Hindlimb muscle (tissue), 1 donor: ENCODE results near the gene SUDS3. TPM values are rescaled to one million over a fixed set of nuclear protein-coding genes. Genes with fewer than 3 reads are reported as not detected.
"Not testable (repeated sequence)": the region's sequence is repeated elsewhere in the genome, so short reads cannot be mapped to it uniquely, and the experiment has no call there.

Experiments
- DNase-seq: peaks from one replicate; pipeline ENCODE4 v3.0.0-alpha.2; 2013
- polyA plus RNA-seq: library from polyadenylated mRNA; unstranded; fragments of 120-200 nt; gene quantifications from one replicate; pipeline ENCODE4 v1.2.1, GENCODE V29; 2013; ENCODE audit not compliant: insufficient read length

Gene SUDS3
- polyA plus RNA-seq, 1 donor, result 30.8 TPM

DNA sequence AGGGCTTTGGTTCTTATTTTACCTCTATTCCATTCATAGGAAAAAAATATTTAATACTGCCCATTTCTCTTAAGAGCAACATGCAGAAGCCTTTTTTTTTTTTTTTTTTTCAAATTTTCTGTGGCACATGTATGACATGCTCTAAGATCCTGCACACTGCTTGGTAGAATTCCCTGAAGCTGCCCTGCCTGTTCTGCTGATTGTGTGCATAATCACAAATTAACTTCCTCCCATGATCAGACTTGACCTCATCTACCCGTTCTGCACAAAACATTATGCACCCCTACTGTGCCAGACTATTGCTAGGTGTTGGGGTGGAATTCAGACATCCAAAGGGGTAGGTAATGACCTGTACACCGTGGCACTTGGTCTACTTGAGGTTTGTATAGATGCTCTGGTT, 22.2 kb downstream of the SUDS3 start:
- no peak for DNase-seq

GRCh38 chr12:118398940-118399339, 22.6 kb downstream of the SUDS3 start:
- DNase-seq, result no peak

- no peak for DNase-seq
Measured at GRCh38 chr12:118402251-118402650, 25.9 kb downstream of the SUDS3 start.

- peak; percentile 26 for DNase-seq
Measured at GRCh38 chr12:118404876-118405521, 28.6 kb downstream of the SUDS3 start.

DNA sequence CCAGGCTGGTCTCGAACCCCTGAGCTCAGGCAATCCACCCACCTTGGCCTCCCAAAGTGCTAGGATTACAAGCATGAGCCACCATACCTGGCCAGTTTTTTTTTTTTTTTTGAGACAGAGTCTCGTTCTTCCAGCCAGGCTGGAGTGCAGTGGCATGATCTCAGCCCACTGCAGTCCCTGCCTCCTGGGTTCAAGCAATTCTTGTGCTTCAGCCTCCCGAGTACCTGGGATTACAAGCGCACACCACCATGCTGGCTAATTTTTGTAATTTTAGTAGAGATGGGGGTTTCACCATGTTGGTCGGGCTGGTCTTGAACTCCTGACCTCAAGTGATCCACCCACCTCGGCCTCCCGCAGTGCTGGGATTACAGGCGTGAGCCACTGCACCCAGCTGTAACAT, 31.9 kb downstream of the SUDS3 start:
- not testable (repeated sequence) for DNase-seq

GRCh38 chr12:118409834-118410233, 33.5 kb downstream of the SUDS3 start:
- no peak for DNase-seq

DNA sequence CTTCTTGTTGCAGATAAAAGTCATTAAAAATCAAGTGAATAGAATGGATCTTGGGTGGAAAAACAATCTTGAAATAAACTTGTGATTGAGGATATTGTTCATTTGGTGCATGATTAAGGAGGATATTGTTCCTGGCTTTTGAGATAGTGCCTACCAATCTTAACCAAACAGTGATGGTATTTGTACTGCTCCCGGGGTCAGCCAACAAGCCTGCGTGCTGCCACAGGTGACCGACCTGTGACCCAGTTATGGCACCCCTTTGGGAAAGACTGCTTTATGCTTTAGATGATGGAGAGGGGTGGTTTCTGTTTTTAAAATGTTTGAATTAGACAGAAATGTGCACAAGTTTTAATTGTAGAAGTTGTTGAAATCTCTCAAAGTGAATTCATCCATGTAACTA, 41.6 kb downstream of the SUDS3 start:
- no peak for DNase-seq

DNA sequence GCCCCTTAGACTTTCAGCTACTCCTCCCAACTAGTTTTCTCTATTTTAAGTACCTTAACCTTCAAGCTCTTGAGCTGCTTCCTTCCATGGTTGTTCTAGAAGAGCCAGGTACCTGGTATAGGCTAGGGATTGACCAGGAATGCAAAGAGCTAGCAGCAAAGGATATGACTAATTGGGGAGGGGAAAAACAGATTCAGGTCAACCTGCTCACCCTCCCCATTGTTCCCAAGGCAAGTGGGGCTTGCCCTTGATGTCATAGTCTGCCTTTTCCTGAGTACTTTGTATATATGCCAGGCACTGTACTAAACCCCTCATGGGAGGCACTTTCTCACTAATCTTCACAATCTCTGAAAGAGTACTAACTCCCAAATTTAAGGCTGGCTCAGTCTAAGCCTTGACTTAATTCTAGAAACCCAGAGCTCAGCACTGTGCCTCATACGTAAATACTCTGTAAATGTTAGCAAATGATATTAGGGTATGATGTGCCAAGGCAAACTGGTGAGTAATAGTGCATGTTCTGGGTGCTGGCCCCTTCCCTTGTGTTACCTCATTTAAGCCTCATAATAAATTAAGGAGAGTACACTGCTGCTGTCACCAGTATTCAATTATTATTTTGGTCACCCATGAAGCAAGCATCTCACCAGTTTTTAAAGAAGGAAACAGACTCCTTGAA, 42.2 kb downstream of the SUDS3 start:
- DNase-seq, result no peak

- no peak for DNase-seq
Measured at GRCh38 chr12:118420673-118421072, 44.3 kb downstream of the SUDS3 start.

- DNase-seq, result no peak
Measured at GRCh38 chr12:118424884-118425283, 48.5 kb downstream of the SUDS3 start.

DNA sequence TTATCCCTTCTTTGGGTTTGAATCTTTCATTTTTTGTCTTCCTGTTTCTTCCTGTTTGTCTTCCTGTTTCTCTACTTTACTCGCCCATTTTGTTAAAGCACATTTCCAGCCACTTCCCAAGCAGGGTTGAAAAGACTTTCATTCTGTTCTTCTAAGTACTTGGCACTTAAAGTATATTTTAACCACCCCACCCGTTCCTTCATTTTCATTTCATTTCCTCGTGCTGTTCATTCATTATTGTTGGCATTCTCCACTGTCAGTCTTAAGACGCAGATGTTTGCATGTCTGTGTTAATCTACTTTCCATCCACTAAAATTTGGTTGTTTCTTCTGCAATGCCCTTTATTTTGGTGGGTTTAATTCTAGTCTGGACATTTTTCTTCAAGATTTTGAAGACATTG, 49.0 kb downstream of the SUDS3 start:
- no peak for DNase-seq

DNA sequence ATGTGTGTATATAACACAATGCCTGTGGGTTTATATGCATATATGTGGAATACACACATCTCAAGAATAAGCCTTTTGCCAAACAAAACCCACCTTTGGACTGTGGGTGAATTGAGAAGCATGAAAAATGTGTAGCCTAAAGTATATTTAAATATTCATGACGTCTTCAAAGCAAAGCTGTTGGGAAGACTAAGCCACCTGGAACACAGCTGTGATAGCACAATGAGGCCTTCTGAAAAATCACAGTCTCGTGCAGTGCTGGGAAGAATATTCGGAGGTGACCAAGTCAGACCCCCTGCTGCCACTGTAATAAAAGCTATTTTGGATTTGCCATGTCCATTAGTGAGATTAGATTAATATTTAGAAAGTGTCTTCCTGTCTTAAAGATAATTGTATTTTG, 51.5 kb downstream of the SUDS3 start:
- no peak for DNase-seq

DNA sequence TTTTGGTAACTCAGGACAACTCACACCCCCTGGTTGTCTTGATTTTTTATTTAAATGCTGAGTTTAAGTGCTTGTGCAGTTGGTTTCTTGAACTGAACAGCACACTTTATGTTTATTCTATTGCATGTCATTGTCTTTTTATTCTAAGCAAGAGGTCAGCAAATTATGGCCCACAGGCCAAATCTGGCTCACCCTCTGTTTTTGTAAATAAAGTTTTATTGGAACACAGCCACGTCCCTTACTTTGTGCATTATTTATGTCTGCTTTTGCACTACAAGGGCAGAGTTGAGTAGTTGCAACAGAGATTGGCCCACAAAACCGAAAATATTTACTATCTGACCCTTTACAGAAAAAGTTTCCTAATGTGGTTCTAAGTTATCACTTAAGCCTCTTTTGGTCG, 52.3 kb downstream of the SUDS3 start:
- DNase-seq, result no peak

DNA sequence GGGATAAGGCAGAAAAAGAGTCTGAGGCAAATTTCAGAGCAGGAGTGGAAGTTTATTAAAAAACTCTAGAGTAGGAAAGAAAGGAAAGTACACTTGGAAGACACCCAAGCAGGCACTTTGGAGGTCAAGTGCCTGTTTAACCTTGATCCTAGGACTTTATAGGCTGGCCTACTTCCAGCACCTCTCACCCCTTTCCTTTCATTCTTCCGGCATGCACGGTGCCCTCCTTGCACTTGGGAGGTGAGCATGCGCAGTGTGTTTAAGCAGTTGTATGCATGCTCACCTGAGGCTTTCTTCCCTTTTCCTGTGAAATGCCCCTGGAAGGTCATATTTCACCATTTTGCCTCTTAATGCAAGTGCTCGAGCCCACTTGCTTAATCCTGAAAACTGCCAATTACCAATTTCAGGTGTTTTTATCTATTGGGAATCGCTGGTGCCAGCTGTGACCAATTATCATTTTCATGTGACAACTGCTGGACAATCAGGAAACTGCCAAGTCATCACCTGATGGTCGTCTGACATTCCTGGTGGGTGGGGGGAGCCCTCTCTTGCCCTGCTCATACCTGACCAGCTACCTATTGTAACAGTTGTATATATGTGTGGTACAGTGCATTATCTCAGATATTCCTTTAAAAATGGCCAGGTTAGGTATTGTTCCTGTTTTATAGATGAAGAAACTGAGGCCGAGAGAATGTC, 53.5 kb downstream of the SUDS3 start:
- no peak for DNase-seq

DNA sequence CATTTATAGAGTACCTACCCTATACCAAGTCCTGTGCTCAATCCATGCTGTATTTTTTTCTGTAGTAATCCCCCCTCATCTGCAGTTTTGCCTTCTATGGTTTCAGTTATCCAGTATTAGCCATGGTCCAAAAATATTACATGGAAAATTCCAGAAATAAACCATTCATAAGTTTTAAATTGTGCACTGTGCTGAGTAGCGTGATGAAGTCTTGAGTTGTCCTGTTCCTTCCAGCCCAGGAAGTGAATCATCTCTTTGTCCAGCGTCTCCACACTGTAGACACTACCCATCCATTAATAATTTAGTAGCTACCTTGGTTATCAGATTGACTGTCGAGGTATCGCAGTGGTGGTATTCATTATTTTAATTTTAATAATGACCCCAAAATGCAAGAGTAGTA, 54.2 kb downstream of the SUDS3 start:
- no peak for DNase-seq

DNA sequence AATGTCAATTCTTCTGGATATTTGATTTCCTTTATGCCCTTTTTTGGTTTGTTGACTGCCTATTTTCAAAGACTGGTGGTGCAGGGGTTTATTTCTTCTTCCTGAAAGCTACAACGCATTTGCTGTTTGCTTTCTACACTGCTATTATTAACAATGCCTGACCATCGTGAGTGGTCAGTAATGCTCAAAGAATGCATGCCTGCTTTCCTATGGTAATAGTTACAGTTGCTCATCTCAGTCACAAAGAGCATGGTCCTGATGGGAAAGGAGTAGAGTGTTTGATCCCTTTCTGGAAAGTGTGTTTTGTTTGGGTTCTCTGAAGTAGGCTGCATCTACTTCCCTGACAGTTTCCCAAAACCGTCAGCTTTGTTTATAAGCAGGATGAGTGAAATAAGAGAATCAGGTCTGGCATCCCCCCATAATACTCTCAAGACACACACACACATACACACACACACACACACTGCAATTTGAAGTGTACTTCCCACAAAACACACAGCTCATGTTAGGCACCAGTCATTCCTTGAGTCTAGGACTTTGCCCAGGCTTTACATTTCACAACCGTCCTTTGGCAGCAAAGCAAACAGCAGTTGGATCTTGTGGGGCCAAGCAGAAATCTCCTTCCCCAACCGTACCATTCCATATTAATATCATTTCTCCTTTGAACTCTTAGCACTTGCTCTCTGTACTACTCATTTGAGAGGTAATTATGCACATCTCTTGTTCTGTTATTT, 56.6 kb downstream of the SUDS3 start:
- no peak for DNase-seq

GRCh38 chr12:118436002-118436730, 59.8 kb downstream of the SUDS3 start:
- DNase-seq, result no peak

DNA sequence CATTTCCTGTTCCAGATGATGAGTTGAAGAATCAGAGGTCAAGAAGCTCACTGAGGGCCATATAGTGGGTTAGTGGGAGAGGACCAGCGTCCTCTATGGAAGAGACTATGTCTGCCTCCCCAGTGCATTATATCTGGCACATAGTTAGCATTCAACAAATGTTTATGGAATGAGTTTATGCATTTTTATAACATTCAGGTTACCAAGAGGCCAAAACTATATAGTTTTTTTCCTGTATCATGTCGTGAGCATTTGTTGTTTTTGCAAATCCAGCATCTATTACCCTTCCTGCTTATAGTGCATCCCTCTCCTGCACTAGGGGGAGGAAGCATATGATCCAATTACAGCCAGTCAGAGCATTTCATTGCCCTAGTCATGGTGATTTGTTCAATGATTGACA, 60.6 kb downstream of the SUDS3 start:
- no peak for DNase-seq

DNA sequence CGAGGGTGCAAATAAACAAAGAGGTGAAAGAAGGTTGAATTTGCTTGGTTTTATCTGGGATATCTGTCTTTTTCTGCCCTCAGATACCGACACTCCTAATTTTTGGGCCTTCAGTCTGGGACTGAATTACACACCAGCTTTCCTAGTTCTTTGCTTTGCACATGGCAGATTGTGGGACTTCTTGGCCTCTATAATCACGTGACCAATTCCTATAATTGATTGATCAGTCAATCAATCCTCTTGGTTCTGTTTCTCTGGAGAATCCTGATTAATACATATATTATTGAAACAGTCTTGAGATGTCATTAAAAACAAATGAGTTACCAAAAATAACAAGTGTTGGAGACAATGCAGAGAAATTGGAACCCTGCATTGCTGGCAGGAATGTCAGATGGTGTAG, 62.7 kb downstream of the SUDS3 start:
- no peak for DNase-seq

DNA sequence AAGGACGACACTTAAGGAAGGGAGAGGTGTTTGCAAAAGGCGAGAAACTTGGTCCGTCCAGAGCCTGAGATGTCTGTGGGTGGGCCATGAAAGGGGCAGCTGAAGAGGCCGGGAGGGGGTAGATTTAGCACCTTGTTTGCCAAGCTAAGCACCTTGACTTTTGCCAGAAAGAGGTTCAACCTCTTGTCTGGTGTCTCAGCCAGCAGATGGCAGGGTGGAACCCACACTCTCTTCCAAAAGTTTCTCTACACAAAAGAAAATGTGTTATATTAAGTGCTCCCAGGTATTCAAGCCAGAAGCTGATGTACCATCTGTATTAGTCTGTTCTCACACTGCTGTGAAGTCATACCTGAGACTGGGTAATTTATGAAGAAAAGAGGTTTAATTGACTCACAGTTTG, 69.9 kb downstream of the SUDS3 start:
- DNase-seq, result no peak

DNA sequence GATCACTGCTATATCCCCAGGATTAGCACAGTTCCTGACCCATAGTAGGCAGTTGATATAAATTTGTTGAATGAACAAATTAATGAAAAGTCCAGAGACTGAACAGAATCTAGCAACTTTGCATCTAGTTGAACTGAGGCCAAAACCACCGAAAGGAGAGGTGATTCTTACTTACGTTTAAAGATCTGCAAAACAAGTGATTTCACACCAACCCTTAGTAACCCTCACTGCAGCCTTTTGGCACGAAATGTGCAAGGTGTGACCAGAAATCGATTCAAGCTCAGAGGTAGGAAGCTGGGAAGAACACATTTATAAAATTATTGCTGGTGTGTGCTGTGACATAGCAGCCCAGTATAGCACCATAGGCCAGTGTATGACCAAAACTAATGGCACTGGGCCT, 70.8 kb downstream of the SUDS3 start:
- no peak for DNase-seq

DNA sequence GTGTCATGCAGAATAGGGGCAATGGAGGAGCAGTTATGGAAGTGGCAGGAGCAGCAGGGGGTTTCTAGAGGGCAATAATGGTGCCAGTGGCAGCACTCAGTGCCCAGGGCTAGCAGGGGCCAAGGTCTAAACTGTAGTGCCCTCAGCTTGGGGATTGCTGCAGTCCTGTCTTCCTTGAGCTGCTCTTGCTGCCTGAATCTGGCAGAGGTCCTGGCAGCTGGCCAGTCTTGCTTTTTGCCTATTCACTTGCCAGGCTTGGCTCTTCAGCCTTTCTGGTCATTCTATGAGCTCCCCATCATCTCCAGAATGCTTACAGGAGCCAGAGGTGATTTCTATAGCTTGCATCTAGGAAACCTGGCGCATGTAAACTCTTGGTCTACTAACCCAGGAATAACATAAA, 72.0 kb downstream of the SUDS3 start:
- no peak for DNase-seq

- no peak for DNase-seq
Measured at GRCh38 chr12:118455327-118455726, 79.0 kb downstream of the SUDS3 start.
